IMR-90 (cell line): ENCODE results near the gene MRPL43.

Source experiments
- POLR2A ChIP-seq: IDR thresholded peaks from 2 replicates; pipeline ENCODE4 v1.6.1; 2012; ENCODE audit warnings: mild to moderate bottlenecking, low read depth, low read length
- RAD21 ChIP-seq: IDR thresholded peaks from 2 replicates; pipeline ENCODE4 v1.6.1; 2012; ENCODE audit warnings: low read length, improper control_type of control experiment
- SMC3 ChIP-seq: fragments of 150-350 bp; IDR thresholded peaks from 2 replicates; pipeline ENCODE4 v1.6.1; 2016; ENCODE audit warnings: low read depth, mild to moderate bottlenecking, antibody characterized with exemption, low read length, moderate library complexity
- TF ChIP-seq, protein P1 (sequence below): conservative IDR thresholded peaks from 2 replicates; pipeline ENCODE4 v1.5.1; 2012; ENCODE audit warnings: mild to moderate bottlenecking, low read depth, low read length, improper control_type of control experiment

GRCh38 chr10:100987685-100988049, 370 bp upstream of the MRPL43 start:
- TF ChIP-seq, protein P1, sequence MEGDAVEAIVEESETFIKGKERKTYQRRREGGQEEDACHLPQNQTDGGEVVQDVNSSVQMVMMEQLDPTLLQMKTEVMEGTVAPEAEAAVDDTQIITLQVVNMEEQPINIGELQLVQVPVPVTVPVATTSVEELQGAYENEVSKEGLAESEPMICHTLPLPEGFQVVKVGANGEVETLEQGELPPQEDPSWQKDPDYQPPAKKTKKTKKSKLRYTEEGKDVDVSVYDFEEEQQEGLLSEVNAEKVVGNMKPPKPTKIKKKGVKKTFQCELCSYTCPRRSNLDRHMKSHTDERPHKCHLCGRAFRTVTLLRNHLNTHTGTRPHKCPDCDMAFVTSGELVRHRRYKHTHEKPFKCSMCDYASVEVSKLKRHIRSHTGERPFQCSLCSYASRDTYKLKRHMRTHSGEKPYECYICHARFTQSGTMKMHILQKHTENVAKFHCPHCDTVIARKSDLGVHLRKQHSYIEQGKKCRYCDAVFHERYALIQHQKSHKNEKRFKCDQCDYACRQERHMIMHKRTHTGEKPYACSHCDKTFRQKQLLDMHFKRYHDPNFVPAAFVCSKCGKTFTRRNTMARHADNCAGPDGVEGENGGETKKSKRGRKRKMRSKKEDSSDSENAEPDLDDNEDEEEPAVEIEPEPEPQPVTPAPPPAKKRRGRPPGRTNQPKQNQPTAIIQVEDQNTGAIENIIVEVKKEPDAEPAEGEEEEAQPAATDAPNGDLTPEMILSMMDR = no peak
- TF ChIP-seq POLR2A (no peak), SMC3 (no peak), RAD21 (no peak)
